ENCODE data around the gene DNAH7. TPM values are rescaled to one million over a fixed set of nuclear protein-coding genes. Genes with fewer than 3 reads are reported as not detected.

Gene DNAH7
- total and polyA plus RNA-seq, 2 donors (not counting 3 experiments of a cell fraction or from before 2014, with no cell fraction given), result 0.15 to 0.24 TPM

GRCh38 chr2:195815083-195815482 is 253.6 kb downstream of the DNAH7 start:
- no peaks in the 10 kb centered on the region for H3K9me1 ChIP-seq (replicated peaks; ENCODE audit: control insufficient read depth, extremely low read depth, insufficient read depth, low read length)
- no peak overlapping the region for H3K4me3 ChIP-seq (replicated peaks in 1 of 3; ENCODE audit: insufficient read depth in 1 of 3, low read depth in 1 of 3, low read length in 3 of 3)
- no peak overlapping the region for H3K27ac ChIP-seq (ENCODE audit: insufficient read depth, low read depth, low read length)
- no peaks in the 10 kb centered on the region for H3K27me3 ChIP-seq (ENCODE audit: control insufficient read depth in 2 of 2, insufficient read depth in 2 of 2, low read length in 2 of 2)
- ChIA-PET CTCF (no interaction called here), POLR2A (no interaction called here)
- H3K4me1 ChIP-seq (ENCODE audit: control insufficient read depth, extremely low read depth, insufficient read depth, low read length), result peaks cover 4% of the 10 kb centered on the region
- H3K9me3 ChIP-seq (replicated peaks; ENCODE audit: control insufficient read depth, insufficient read depth, low read length), result no peaks in the 10 kb centered on the region
- BruUV-seq (replicated peaks), result no TSS peak
- intact Hi-C loops (cut with micrococcal nuclease), result no loop called here
- DNase-seq (ENCODE audit: low read depth, low spot score) (no peak), FAIRE-seq (no peak)
- H3K4me2 ChIP-seq (ENCODE audit: insufficient read depth, low read length), result no peak overlapping the region
- no peaks in the 10 kb centered on the region for H4K20me1 ChIP-seq (replicated peaks; ENCODE audit: control insufficient read depth, extremely low read depth, insufficient read depth, low read length)
- H3K9ac ChIP-seq (replicated peaks; ENCODE audit: extremely low read depth, insufficient read depth, low read length), result no peak overlapping the region
- TF ChIP-seq EZH2 (IDR thresholded peaks at IDR 0.05; ENCODE audit: borderline replicate concordance, low read depth, low read length, severe bottlenecking) (no peak), MYC (IDR thresholded peaks at IDR 0.05; ENCODE audit: low read depth, low read length) (no peak), MAX (IDR thresholded peaks at IDR 0.05; ENCODE audit: insufficient read depth, insufficient read length) (no peak), FOS (IDR thresholded peaks at IDR 0.05; ENCODE audit: borderline replicate concordance, insufficient read depth, low read length) (no peak), JUN (IDR thresholded peaks at IDR 0.05; ENCODE audit: borderline replicate concordance, insufficient read depth, insufficient read length, low read depth) (no peak), POLR2AphosphoS5 (IDR thresholded peaks at IDR 0.05; ENCODE audit: insufficient read depth, low read depth, low read length) (no peak), GATA2 (IDR thresholded peaks at IDR 0.05; ENCODE audit: insufficient read depth, insufficient read length, low read depth, low read length) (no peak), POLR2A (IDR thresholded peaks at IDR 0.05; ENCODE audit: low read depth, low read length) (no peak), CTCF (IDR thresholded peaks at IDR 0.05; ENCODE audit: extremely low read depth in 1 of 2, insufficient read depth in 1 of 2, low read depth in 1 of 2, low read length in 2 of 2) (no peak)
- H3K79me2 ChIP-seq (ENCODE audit: control insufficient read depth, insufficient read depth, low read length), result no peaks in the 10 kb centered on the region
- no peak overlapping the region for H2AFZ ChIP-seq (ENCODE audit: low read depth, low read length)
- no peaks in the 10 kb centered on the region for H3K36me3 ChIP-seq (ENCODE audit: control insufficient read depth in 2 of 2, extremely low read depth in 1 of 2, insufficient read depth in 2 of 2, low read length in 2 of 2)
- dilution Hi-C loops (cut with MboI; ENCODE audit: extremely low pct_ligation_motif_present, low sequenced_read_pairs), result no loop called here
